ENCODE results near the gene BMPR1B.

Gene BMPR1B

GRCh38 chr4:95153182-95153581 is 395.4 kb downstream of the BMPR1B start:
- TF ChIP-seq CTCF (IDR thresholded peaks at IDR 0.05) (no peak), ZFX (IDR thresholded peaks at IDR 0.05; ENCODE audit: borderline replicate concordance) (no peak)
- no peak overlapping the region for H3K27ac ChIP-seq

DNA sequence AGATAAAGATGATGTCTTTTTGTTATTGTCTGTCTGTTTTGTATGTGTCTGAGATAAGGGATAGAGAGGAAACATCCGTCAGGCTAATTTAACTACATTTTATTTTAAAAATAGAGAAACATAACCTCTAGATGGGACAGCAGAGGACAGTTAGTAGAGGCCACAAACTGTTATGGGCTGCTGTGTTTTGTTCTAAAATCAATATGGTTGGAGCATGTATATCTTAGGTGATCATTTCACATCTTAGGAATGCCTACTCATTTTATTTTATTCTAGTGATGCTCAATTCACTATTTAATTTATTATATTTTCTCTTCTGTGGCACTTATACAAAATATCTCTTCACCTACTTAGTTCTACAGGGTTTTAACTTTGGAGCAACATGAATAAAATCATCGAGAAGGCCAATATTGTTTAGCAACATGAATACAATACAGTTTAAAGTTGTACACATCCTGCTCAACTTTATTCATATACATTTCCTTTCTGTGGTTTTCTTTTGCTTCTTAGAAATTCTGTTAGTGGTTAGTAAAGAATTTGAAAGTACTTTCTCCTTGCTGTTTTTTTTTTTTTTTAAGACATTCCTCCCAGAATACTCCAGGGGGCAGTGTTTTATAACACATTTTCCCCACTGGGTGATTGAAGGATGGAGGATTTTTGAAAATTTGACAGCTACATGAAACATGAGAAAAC is 398.1 kb downstream of the BMPR1B start:
- no peak overlapping the region for H3K27ac ChIP-seq
- TF ChIP-seq ZFX (IDR thresholded peaks at IDR 0.05; ENCODE audit: borderline replicate concordance) (no peak), CTCF (IDR thresholded peaks at IDR 0.05) (peak; percentile 74)

- H3K27ac ChIP-seq, result no peak overlapping the region
- TF ChIP-seq CTCF (IDR thresholded peaks at IDR 0.05) (peak; percentile 39), ZFX (IDR thresholded peaks at IDR 0.05; ENCODE audit: borderline replicate concordance) (no peak)
These were observed 398.7 kb downstream of the BMPR1B start for GRCh38 chr4:95156452-95156765.

- H3K27ac ChIP-seq, result no peak overlapping the region
- TF ChIP-seq ZFX (IDR thresholded peaks at IDR 0.05; ENCODE audit: borderline replicate concordance) (no peak), CTCF (IDR thresholded peaks at IDR 0.05) (no peak)
These were observed 399.8 kb downstream of the BMPR1B start for GRCh38 chr4:95157596-95157995.

DNA sequence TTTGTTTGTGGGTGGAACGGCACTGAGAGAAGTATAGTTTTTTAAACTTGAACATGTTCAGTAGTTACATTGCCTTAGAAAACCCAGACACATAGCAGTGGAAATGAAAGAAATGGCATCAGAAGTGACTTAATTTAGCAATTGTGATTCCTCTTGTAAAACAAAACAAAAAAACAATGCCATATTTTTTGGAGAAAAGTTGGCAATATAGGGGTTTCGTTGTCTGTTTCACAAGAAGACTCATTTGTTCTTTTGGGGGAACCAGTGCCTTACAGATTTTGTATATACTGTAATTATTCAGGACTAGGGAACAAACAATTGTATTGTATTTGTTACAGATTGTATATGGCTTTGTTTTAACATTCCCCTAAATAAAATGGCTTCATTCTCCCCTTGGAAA is 400.3 kb downstream of the BMPR1B start:
- TF ChIP-seq ZFX (IDR thresholded peaks at IDR 0.05; ENCODE audit: borderline replicate concordance) (no peak), CTCF (IDR thresholded peaks at IDR 0.05) (no peak)
- H3K27ac ChIP-seq, result no peak overlapping the region

- H3K27ac ChIP-seq, result no peak overlapping the region
- TF ChIP-seq CTCF (IDR thresholded peaks at IDR 0.05) (no peak), ZFX (IDR thresholded peaks at IDR 0.05; ENCODE audit: borderline replicate concordance) (no peak)
These were observed 400.9 kb downstream of the BMPR1B start for GRCh38 chr4:95158626-95159025.

DNA sequence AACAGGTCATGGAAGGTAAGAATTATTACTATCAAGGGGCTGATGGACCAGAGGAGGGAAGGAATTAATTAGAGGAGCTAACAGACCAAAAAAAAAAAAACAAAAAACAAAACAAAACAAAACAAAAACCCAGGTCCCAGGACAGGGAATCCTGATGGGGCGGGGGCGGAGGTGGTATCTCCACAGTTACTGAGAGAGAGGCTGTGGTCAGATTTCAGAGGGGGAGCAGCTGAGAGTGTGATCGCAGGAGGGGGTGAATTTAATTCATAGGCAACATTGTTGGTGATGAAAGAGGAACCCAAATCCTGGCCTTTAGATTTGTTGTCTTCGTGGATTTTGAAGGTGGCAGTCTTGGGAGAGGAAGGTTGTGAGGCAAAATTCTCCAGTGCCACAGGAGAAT is 401.6 kb downstream of the BMPR1B start:
- TF ChIP-seq ZFX (IDR thresholded peaks at IDR 0.05; ENCODE audit: borderline replicate concordance), result no peak
- no peak for TF ChIP-seq CTCF (IDR thresholded peaks at IDR 0.05)
- no peak overlapping the region for H3K27ac ChIP-seq
